H1 (cell line): ENCODE results near the gene ATP13A3. TPM values are rescaled to one million over a fixed set of nuclear protein-coding genes. Genes with fewer than 3 reads are reported as not detected.

ENCODE experiments used
- CTCF ChIA-PET: fragments of 300-600 bp; sonication (Branson Sonifier 250); formaldehyde crosslinking; loops from one replicate; lab custom pipeline; 2021; ENCODE audit not compliant: partially characterized antibody; lab: Charles Lee
- POLR2A ChIA-PET: fragments of 300-600 bp; sonication (Branson Sonifier 250); formaldehyde crosslinking; loops from one replicate; lab custom pipeline; 2021; ENCODE audit warnings: inconsistent platforms; ENCODE audit not compliant: partially characterized antibody; lab: Charles Lee
- DNase-seq, 2 experiments: peaks; one replicate each; pipeline versions ENCODE4 v3.0.0 to v3.0.0-alpha.2; 2010 to 2022; ENCODE audit warnings: low spot score in 2 of 2, low read depth in 1 of 2, mixed read lengths in 1 of 2
- FAIRE-seq: peaks from 2 replicates; lab custom pipeline; 2011; peaks lifted over from hg19 to GRCh38; lab: Jason Lieb, UNC
- H2AFZ ChIP-seq: 2 replicates; pipeline ENCODE4 v1.8.1; 2012; ENCODE audit warnings: low read length, inconsistent platforms
- H2AK5ac ChIP-seq: 2 replicates; pipeline ENCODE4 v1.6.1; 2013; ENCODE audit warnings: low read depth, low read length
- H2BK120ac ChIP-seq: replicated peaks from 2 replicates; pipeline ENCODE3; 2013; ENCODE audit warnings: low read depth, low read length, inconsistent platforms
- H2BK12ac ChIP-seq: 2 replicates; pipeline ENCODE4 v1.6.1; 2013; ENCODE audit warnings: low read depth, low read length
- H2BK15ac ChIP-seq: 2 replicates; pipeline ENCODE4 v1.6.1; 2013; ENCODE audit warnings: low read length
- H2BK20ac ChIP-seq: 2 replicates; pipeline ENCODE4 v1.6.1; 2013; ENCODE audit warnings: low read length
- H2BK5ac ChIP-seq: 2 replicates; pipeline ENCODE4 v1.6.1; 2013; ENCODE audit warnings: low read depth, low read length
- H3K14ac ChIP-seq: 2 replicates; pipeline ENCODE4 v1.6.1; 2013; ENCODE audit warnings: inconsistent platforms; ENCODE audit not compliant: insufficient read length
- H3K18ac ChIP-seq: 2 replicates; pipeline ENCODE4 v1.6.1; 2013; ENCODE audit warnings: low read length; ENCODE audit errors: extremely low read depth
- H3K23ac ChIP-seq: 2 replicates; pipeline ENCODE4 v1.6.1; 2013; ENCODE audit warnings: inconsistent platforms; ENCODE audit not compliant: insufficient read length
- H3K23me2 ChIP-seq: 2 replicates; pipeline ENCODE4 v1.6.1; 2013; ENCODE audit warnings: low read depth, low read length
- H3K27ac ChIP-seq: 2 replicates; pipeline ENCODE4 v1.6.1; 2011; ENCODE audit warnings: low read depth, low read length, inconsistent platforms
- H3K27me3 ChIP-seq, 4 experiments: replicated peaks in 1 of 4; 1 replicate in 1 of 4; 2 replicates in 3 of 4; pipeline versions ENCODE4 v1.6.1 to v1.8.1; 2011 to 2013; ENCODE audit warnings: low read length in 3 of 4, mild to moderate bottlenecking in 3 of 4, inconsistent platforms in 2 of 4, mixed read lengths in 2 of 4, moderate library complexity in 1 of 4; ENCODE audit not compliant: control insufficient read depth in 3 of 4, insufficient read depth in 3 of 4; ENCODE audit errors: extremely low read depth in 1 of 4
- H3K36me3 ChIP-seq, 4 experiments: 2 replicates each; pipeline versions ENCODE4 v1.6.1 to v1.8.1; 2011 to 2013; ENCODE audit warnings: mild to moderate bottlenecking in 4 of 4, low read length in 3 of 4, moderate library complexity in 2 of 4, control low read depth in 1 of 4, inconsistent platforms in 1 of 4; ENCODE audit not compliant: insufficient read depth in 4 of 4, control insufficient read depth in 2 of 4
- H3K4ac ChIP-seq: replicated peaks from 2 replicates; pipeline ENCODE3; 2013; ENCODE audit warnings: low read length, low read depth, mixed read lengths, inconsistent platforms; ENCODE audit not compliant: insufficient read length
- H3K4me1 ChIP-seq, 4 experiments: replicated peaks in 1 of 4; 1 replicate in 1 of 4; 2 replicates in 3 of 4; pipeline versions ENCODE4 v1.6.1 to v1.8.1; 2011 to 2013; ENCODE audit warnings: low read length in 3 of 4, inconsistent platforms in 2 of 4, mixed read lengths in 1 of 4; ENCODE audit not compliant: insufficient read depth in 4 of 4, control insufficient read depth in 3 of 4
- H3K4me2 ChIP-seq, 2 experiments: 2 replicates each; pipeline versions ENCODE4 v1.6.1 to v1.8.1; 2011 to 2013; ENCODE audit warnings: low read depth in 2 of 2, low read length in 2 of 2, control low read depth in 1 of 2, inconsistent platforms in 1 of 2, mild to moderate bottlenecking in 1 of 2; ENCODE audit not compliant: insufficient read depth in 1 of 2
- H3K4me3 ChIP-seq, 4 experiments: fragments of 200-600, 300-600 bp in 1 of 4; sonication (generic), shearing (Covaris generic), sonication (Bioruptor Twin) in 1 of 4; 2 replicates each; pipeline versions ENCODE4 v1.5.1 to v1.8.1; 2011 to 2016; ENCODE audit warnings: low read length in 4 of 4, low read depth in 3 of 4, control low read depth in 2 of 4, inconsistent platforms in 2 of 4, mild to moderate bottlenecking in 2 of 4, mixed read lengths in 1 of 4, moderate library complexity in 1 of 4; ENCODE audit not compliant: insufficient read depth in 2 of 4; ENCODE audit errors: extremely low read depth in 1 of 4
- H3K56ac ChIP-seq: replicated peaks from 2 replicates; pipeline ENCODE3; 2013; ENCODE audit warnings: low read depth, mild to moderate bottlenecking, mixed read lengths, low read length, inconsistent platforms; ENCODE audit not compliant: insufficient read length
- H3K79me1 ChIP-seq: 2 replicates; pipeline ENCODE4 v1.6.1; 2013; ENCODE audit warnings: low read depth, low read length, control low read depth
- H3K79me2 ChIP-seq, 2 experiments: 2 replicates each; pipeline versions ENCODE4 v1.6.1 to v1.8.1; 2012 to 2013; ENCODE audit warnings: low read length in 2 of 2, mild to moderate bottlenecking in 2 of 2, inconsistent platforms in 1 of 2; ENCODE audit not compliant: insufficient read depth in 2 of 2, control insufficient read depth in 1 of 2
- H3K9ac ChIP-seq, 4 experiments: replicated peaks in 1 of 4; 1 replicate in 1 of 4; 2 replicates in 3 of 4; pipeline versions ENCODE4 v1.6.1 to v1.8.1; 2011 to 2013; ENCODE audit warnings: low read depth in 3 of 4, low read length in 3 of 4, control low read depth in 2 of 4, mild to moderate bottlenecking in 2 of 4, moderate library complexity in 2 of 4, inconsistent platforms in 1 of 4; ENCODE audit errors: extremely low read depth in 1 of 4
- H3K9me3 ChIP-seq, 2 experiments: 2 replicates each; pipeline versions ENCODE4 v1.6.1 to v1.8.1; 2012 to 2013; ENCODE audit warnings: mild to moderate bottlenecking in 2 of 2, moderate library complexity in 2 of 2, control low read depth in 1 of 2, inconsistent platforms in 1 of 2, low read depth in 1 of 2, low read length in 1 of 2, mixed read lengths in 1 of 2; ENCODE audit not compliant: insufficient read depth in 2 of 2
- H4K20me1 ChIP-seq, 2 experiments: replicated peaks in 1 of 2; 2 replicates each; pipeline versions ENCODE3 to v1.8.1; 2011 to 2013; ENCODE audit warnings: inconsistent platforms in 2 of 2, low read length in 2 of 2, mild to moderate bottlenecking in 1 of 2; ENCODE audit not compliant: insufficient read depth in 2 of 2, control insufficient read depth in 1 of 2
- H4K5ac ChIP-seq: 2 replicates; pipeline ENCODE4 v1.6.1; 2013; ENCODE audit warnings: low read length, low read depth, mixed read lengths, inconsistent platforms; ENCODE audit not compliant: insufficient read length
- H4K8ac ChIP-seq: 2 replicates; pipeline ENCODE4 v1.8.0; 2013; ENCODE audit warnings: mild to moderate bottlenecking, moderate library complexity, low read length, inconsistent platforms; ENCODE audit not compliant: insufficient read depth; ENCODE audit errors: extremely low read depth
- H4K91ac ChIP-seq: replicated peaks from 2 replicates; pipeline ENCODE3; 2013; ENCODE audit warnings: low read length, mixed read lengths, inconsistent platforms; ENCODE audit not compliant: insufficient read length
- ASH2L ChIP-seq: fragments of 200-600, 300-600 bp; sonication (generic); IDR thresholded peaks from one replicate; pipeline ENCODE4 v1.7.1; 2017; ENCODE audit warnings: low read length
- CBX5 ChIP-seq: fragments of 300-800, 300-1000 bp; sonication (generic); IDR thresholded peaks from 2 replicates; pipeline ENCODE4 v1.7.1; 2016; ENCODE audit warnings: antibody characterized with exemption, low read length, low read depth
- EZH2 ChIP-seq: fragments of 200-600 bp; sonication (generic); IDR thresholded peaks from 2 replicates; pipeline ENCODE4 v1.7.1; 2012; ENCODE audit warnings: low read depth, mild to moderate bottlenecking, moderate library complexity, low read length, inconsistent platforms; ENCODE audit not compliant: severe bottlenecking
- FOSL1 ChIP-seq: IDR thresholded peaks from 2 replicates; pipeline ENCODE4 v1.6.1; 2011; ENCODE audit warnings: mild to moderate bottlenecking, low read depth, low read length, moderate library complexity; ENCODE audit not compliant: insufficient read depth
- GABPA ChIP-seq: IDR thresholded peaks from 2 replicates; pipeline ENCODE4 v1.6.1; 2011; ENCODE audit warnings: mild to moderate bottlenecking, low read length, moderate library complexity, borderline replicate concordance; ENCODE audit not compliant: insufficient read depth
- GTF2F1 ChIP-seq: IDR thresholded peaks from 2 replicates; pipeline ENCODE4 v1.6.1; 2012; ENCODE audit warnings: low read depth, low read length, improper control_type of control experiment, borderline replicate concordance
- JUN ChIP-seq: IDR thresholded peaks from 2 replicates; pipeline ENCODE4 v1.6.1; 2011; ENCODE audit warnings: low read depth, mild to moderate bottlenecking, improper control_type of control experiment, low read length
- KDM4A ChIP-seq: IDR thresholded peaks from one replicate; pipeline ENCODE4 v1.7.1; 2012; ENCODE audit warnings: low read depth, mild to moderate bottlenecking, moderate library complexity, low read length, inconsistent platforms; ENCODE audit not compliant: severe bottlenecking
- MAFK ChIP-seq: IDR thresholded peaks from 2 replicates; pipeline ENCODE4 v1.6.1; 2012; ENCODE audit warnings: low read depth, mild to moderate bottlenecking, improper control_type of control experiment, low read length
- MAX ChIP-seq: IDR thresholded peaks from 2 replicates; pipeline ENCODE4 v1.6.1; 2012; ENCODE audit warnings: inconsistent platforms
- NANOG ChIP-seq: IDR thresholded peaks from 2 replicates; pipeline ENCODE4 v1.6.1; 2011; ENCODE audit warnings: low read length, low read depth, mild to moderate bottlenecking, inconsistent platforms; ENCODE audit not compliant: insufficient read depth, poor library complexity, severe bottlenecking
- NRF1 ChIP-seq: IDR thresholded peaks from 2 replicates; pipeline ENCODE4 v1.6.1; 2011; ENCODE audit warnings: mild to moderate bottlenecking, low read depth, low read length, improper control_type of control experiment
- WGBS, 2 experiments: shearing (Covaris generic) in 1 of 2; methylation state at CpG; one replicate each; pipeline versions ENCODE4 v1.1.6 to v1.1.7; 2013 to 2015; ENCODE audit warnings: low lambda C conversion rate in 2 of 2, mixed read lengths in 2 of 2, inconsistent platforms in 1 of 2, low coverage in 1 of 2, missing lambda C conversion rate in 1 of 2; ENCODE audit not compliant: insufficient replicate concordance in 2 of 2, insufficient coverage in 1 of 2, insufficient read length in 1 of 2; ENCODE audit errors: extremely low coverage in 1 of 2, missing lambda C conversion rate in 1 of 2; 5-methylcytosine and 5-hydroxymethylcytosine counted together
- polyA plus RNA-seq, 7 experiments: library from polyadenylated mRNA; depleted of rRNA in 3 of 7; stranded (reverse) in 5 of 7; unstranded in 2 of 7; fragments of >200 nt in 5 of 7; fragments of 200-250 nt in 2 of 7; gene quantifications; 1 replicate in 5 of 7; 2 replicates in 1 of 7; 4 replicates in 1 of 7; pipeline versions ENCODE4 v1.2.1 to v1.2.3, GENCODE V29; 2011 to 2013; ENCODE audit warnings: missing spikeins in 2 of 7, mixed read lengths in 2 of 7
- total RNA-seq: library from RNA; stranded (reverse); fragmentation: NEBNext Ultra II Directional; extraction: Animal tissue kit (Norgen Biotek cat#: 25700); gene quantifications from 2 replicates; pipeline ENCODE4 v1.2.1, GENCODE V29; 2021

ATP13A3 gene
- total and polyA plus RNA-seq, 2 of the 8 experiments (the other 6 are each of a cell fraction or from before 2014, with no cell fraction given): 18.6 to 92.2 TPM

DNA sequence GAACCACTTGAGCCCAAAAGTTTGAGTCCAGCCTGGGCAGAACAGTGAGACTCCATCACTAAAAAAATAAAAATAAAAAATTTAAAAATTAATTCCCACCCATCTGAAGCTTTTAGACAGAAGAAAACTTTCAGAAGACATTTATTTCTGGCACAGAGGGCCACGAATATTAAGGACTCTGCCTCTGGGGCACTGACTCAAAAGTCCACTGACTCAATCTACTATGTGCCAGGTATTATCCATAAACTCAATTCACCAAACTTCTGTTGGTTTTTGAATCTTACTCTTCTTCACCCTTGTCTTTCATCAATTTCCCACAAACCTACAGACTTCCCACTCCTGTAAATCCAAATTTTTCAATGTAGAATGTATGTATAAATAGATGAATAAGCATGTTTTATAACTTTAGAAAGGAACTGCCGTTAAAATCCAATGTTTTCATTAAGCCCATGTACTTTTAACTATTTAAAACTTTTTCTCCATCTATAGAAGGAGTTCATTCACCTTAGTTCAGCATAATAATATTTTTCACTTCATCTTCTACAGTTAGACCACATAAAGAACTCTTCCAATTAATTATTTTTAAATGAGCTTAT is 19.9 kb downstream of the ATP13A3 start:
- Histone ChIP-seq H3K36me3 (no peaks in the 10 kb centered on the region), H2AFZ (no peak overlapping the region), H3K79me2 (peaks cover 0 to 98% of the 10 kb centered on the region in 2 experiments; a peak in 3 of 4 replicates), H4K91ac (no peak overlapping the region), H3K9me3 (0 out of 4 replicates have a peak, but pooled peaks cover 0 to 2% of the 10 kb centered on the region in 2 experiments), H2BK20ac (no peak overlapping the region), H3K18ac (no peak overlapping the region), H4K5ac (no peak overlapping the region), H3K79me1 (peaks cover 3% of the 10 kb centered on the region; the same call in 1 of the 2 replicates), H4K20me1 (peaks cover 5 to 6% of the 10 kb centered on the region in 2 experiments), H3K23ac (no peak overlapping the region), H2BK12ac (no peak overlapping the region), H3K23me2 (no peaks in the 10 kb centered on the region), H3K56ac (no peak overlapping the region), H3K4me1 (peaks cover 0 to 3% (median 1%) of the 10 kb centered on the region in 4 experiments; a peak in 1 of 7 replicates), H2BK120ac (no peak overlapping the region), H3K4ac (no peak overlapping the region), H3K4me2 (no peak overlapping the region), H4K8ac (no peak overlapping the region), H3K27ac (no peak overlapping the region), H3K14ac (no peak overlapping the region), H2AK5ac (no peak overlapping the region), H3K4me3 (no peak overlapping the region), H2BK5ac (no peak overlapping the region), H3K9ac (no peak overlapping the region), H3K27me3 (no peaks in the 10 kb centered on the region), H2BK15ac (no peak overlapping the region)
- POLR2A ChIA-PET: no interaction called here
- FAIRE-seq: no peak
- WGBS, 2 experiments: 91% methylated on average over 2 of the region's 2 CpGs; no CpG with 5 or more reads in 1 of the 2 experiments
- no peak for DNase-seq
- CTCF ChIA-PET: interaction anchor here (1.1 to 1.6 kb wide), 2 partner anchors 124 to 138 kb away, joined by 4 read pairs; no protein-coding TSS in a partner anchor
- no peak for TF ChIP-seq GABPA
- no peak for TF ChIP-seq JUN
- no peak for TF ChIP-seq ASH2L
- TF ChIP-seq MAFK: no peak
- no peak for TF ChIP-seq KDM4A
- TF ChIP-seq FOSL1: no peak
- TF ChIP-seq EZH2: no peak
- TF ChIP-seq MAX: no peak
- TF ChIP-seq CBX5: no peak
- TF ChIP-seq GTF2F1: no peak
- no peak for TF ChIP-seq NANOG
- no peak for TF ChIP-seq NRF1
